PFSK-1 (cell line): ENCODE data around the gene SGSH.

ENCODE experiments used
- FOXP2 ChIP-seq: optimal IDR thresholded peaks from 2 replicates; pipeline ENCODE3; 2011; ENCODE audit warnings: borderline replicate concordance, control low read depth, inconsistent platforms; ENCODE audit not compliant: insufficient read depth; ENCODE audit errors: extremely low read length, extremely low read depth
- POLR2AphosphoS5 ChIP-seq: IDR thresholded peaks from 2 replicates; pipeline ENCODE4 v1.6.1; 2012; ENCODE audit warnings: low read depth, mild to moderate bottlenecking, control low read depth, low read length, moderate library complexity
- REST ChIP-seq, 2 experiments: IDR thresholded peaks; 2 replicates each; pipeline versions ENCODE4 v1.6.1 to v1.8.0; 2011 to 2012; ENCODE audit warnings: low read depth in 2 of 2, low read length in 2 of 2, control low read depth in 1 of 2, inconsistent platforms in 1 of 2, mild to moderate bottlenecking in 1 of 2, moderate library complexity in 1 of 2; ENCODE audit not compliant: insufficient read depth in 1 of 2
- SIN3A ChIP-seq: IDR thresholded peaks from 2 replicates; pipeline ENCODE4 v1.6.1; 2012; ENCODE audit warnings: mild to moderate bottlenecking, low read length, moderate library complexity, borderline replicate concordance; ENCODE audit not compliant: insufficient read depth
- TAF1 ChIP-seq: IDR thresholded peaks from 2 replicates; pipeline ENCODE4 v1.6.1; 2012; ENCODE audit warnings: low read length, control low read depth, borderline replicate concordance; ENCODE audit not compliant: insufficient read depth

GRCh38 chr17:80229011-80229410 is 8.9 kb upstream of the SGSH start:
- TF ChIP-seq FOXP2, result no peak
- no peak for TF ChIP-seq REST (IDR thresholded peaks at IDR 0.05; ENCODE audit: insufficient read depth in 1 of 2, low read depth in 2 of 2, low read length in 2 of 2)
- TF ChIP-seq TAF1, result no peak
- TF ChIP-seq POLR2AphosphoS5, result no peak
- no peak for TF ChIP-seq SIN3A
